NCI-H1930 (cell line): ENCODE measurements around the gene PDE6A.

ENCODE experiments used
- DNase-seq, 2 experiments: peaks; one replicate each; lab custom pipeline; 2025; lab: John Stamatoyannopoulos, UW

Gene PDE6A

DNA sequence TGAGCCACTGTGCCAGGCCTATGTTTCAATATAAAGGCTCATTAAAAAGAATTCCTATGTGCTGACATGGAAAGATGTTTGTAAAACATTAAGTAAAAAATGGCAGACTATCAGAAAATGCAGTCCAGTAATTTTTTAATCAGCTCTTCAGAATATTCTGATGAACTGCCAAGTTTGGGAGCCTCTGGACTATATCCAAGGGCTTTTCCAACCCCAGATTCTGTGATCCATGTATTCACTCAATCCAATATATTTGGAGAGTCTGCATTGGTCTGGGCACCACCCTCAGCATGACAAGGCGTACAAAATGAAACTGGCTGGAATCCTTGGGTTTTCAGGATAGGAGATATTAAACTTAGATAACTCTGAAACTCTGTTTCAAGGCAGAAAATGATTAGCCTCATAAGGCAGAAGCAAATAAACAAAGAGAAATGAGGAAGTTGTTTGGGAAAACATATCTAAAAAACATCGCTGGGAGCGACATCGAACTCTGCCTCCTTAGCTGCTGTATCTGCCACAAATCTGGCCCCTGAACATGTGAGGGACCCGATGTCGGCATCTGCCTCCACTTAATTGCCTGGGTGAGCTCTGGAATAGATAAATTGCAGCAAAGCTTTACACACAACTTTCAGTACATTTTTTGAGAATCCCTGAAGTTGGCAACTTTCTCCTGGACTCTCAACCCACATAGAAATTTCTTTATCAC, 14.4 kb downstream of the PDE6A start:
- DNase-seq, result no peak

DNA sequence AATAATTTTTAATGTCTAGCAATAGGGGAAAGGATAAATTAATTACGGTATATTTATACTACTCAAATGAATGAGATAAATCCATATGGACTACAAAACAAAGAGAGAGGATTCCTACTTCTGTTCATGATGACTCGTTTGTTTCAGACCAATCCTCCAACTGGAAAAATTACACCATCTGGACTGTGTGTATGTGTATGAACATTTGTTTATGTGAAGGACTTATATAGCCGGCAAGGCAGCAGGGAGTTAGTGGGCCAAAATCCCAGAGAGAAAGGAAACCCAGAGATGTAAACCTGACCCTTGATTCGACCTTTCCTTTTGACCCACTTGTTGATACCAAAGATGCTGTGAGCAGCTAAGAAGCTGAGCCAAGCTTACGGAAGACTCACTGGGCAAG, 20.1 kb downstream of the PDE6A start:
- DNase-seq, result no peak

DNA sequence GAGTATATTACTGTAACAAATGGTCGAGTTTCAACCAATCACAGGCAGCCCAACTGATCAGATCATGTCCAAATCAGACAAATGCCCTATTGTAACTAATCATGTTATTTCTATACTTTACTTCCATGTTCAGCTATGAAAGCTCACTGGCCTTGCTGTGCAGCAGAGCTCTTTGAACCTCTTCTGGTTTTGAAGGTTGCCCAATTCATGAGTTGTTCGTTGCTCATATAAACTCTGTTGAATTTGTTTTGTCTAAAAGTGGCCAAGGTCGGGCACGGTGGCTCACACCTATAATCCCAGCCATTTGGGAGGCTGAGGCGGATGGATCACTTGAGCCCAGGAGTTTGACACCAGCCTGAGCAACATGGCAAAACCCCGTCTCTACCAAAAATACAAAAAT, 21.6 kb downstream of the PDE6A start:
- DNase-seq, result no peak

DNA sequence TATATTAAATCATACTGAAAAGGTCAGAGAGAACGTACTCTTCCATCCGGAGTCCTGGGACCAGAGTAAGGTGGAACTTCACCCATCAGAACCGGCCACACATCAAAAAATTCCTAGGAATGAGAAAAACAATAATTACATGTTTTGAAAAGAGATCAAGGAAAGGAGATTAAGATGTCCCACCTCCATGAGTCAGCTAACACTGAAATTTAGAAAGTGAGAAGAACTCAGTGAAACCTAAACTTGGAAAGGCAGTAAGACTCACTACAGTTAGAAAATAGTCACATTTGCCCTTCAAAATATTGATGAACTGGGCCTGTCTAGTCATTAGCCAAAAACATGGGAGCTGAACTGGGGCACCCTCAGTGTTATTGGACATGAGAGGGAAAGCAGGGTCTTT, 23.0 kb downstream of the PDE6A start:
- no peak for DNase-seq

DNA sequence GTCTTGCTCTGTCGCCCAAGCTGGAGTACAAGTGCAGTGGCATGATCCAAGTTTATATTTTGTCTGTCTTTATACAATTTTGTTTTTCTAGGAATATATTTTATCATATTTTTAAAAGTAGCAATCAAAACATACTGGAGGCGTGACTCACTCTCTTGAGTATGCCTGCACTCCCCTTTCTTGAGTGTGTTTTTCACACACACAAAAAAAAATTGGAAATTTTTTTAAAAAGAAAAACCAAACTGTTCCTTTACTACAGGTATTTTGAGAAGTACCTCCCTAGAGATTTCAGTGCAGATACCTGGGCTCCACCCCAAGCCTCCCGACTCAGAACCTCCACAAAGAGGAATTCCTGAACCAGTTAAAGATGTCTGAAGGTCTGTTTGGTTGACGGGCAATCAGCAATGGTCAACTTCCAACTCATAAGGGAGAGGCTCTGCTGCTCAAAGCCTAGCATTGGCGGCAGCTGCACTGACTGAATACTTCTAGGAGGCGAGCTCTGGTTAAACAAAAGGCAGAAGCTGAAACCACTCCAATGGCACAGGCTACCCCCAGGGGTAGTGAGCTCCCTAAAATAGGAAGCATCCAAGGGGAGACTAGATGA, 27.4 kb downstream of the PDE6A start:
- no peak for DNase-seq

DNA sequence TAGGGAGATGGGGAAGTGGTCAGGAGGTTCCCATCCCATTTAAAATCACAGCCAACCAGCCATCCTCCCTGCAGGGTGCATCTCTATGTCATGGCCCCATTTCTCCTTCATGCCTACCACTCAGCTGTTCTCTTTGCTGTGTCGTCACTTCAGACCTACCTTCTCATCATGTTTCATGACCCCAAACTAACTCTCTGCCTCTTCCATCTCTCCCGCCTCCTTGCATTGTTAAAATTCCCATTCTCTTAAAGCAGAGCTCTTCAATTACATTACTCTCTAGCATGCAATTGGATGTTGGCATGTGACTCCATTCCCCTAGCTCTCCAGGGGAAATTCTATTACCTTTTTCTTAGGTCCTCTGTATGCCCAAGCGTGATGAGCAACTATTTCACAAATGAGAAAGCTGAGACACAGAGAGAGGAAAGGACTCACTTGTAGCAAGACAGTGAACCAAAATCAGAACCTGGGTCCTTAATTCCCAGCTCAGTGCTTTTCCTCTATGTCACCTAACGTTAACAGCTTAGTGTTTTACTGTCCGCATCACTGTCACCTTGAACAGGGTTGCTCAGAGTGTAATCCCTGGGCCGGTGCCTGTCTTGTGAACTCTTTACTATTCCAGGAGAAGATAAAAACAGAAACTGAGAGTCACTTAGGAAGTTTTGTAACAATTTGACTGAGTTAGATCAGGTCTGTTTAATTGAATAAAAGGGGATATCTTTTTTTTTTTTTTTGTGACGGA, 28.1 kb downstream of the PDE6A start:
- no peak for DNase-seq

DNA sequence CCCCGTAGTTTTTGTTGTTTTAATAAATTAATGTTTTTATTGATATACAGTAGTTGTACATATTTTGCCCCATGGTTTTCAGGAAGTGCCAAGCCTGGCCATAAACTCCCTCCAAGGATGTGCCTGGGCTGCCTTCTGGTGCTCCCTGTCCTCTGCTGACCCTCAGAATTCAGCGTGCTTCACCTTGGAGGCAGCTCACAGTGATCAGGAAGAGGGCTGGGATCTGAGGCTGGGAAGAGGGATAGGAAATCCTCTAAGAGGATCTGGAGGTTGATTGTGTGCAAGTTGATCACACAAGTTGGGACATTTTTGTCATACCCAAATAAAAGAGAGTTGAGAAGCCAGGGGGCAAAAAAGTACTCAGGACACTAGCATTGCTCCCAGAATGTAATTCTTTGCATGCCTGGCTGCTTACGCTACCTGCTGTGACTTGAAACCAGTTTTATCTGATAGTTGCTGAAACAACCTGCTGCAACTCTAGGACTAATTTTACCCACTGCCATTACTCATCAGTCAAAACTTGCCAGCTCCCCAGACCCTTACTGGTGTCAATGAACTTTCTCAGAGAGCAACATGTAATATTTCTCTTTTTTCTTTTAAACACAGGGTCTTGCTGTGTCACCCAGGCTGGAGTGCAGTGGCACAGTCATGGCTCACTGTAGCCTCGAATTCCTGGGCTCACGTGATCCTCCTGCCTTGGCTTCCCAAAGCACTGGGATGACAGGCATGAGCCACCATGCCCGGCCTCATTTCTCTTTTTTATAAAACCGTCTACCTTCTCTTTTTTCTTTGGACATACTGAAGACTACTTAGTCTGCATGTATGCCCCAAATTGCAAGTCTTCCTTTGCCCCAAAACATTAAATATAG, 29.0 kb downstream of the PDE6A start:
- no peak for DNase-seq

DNA sequence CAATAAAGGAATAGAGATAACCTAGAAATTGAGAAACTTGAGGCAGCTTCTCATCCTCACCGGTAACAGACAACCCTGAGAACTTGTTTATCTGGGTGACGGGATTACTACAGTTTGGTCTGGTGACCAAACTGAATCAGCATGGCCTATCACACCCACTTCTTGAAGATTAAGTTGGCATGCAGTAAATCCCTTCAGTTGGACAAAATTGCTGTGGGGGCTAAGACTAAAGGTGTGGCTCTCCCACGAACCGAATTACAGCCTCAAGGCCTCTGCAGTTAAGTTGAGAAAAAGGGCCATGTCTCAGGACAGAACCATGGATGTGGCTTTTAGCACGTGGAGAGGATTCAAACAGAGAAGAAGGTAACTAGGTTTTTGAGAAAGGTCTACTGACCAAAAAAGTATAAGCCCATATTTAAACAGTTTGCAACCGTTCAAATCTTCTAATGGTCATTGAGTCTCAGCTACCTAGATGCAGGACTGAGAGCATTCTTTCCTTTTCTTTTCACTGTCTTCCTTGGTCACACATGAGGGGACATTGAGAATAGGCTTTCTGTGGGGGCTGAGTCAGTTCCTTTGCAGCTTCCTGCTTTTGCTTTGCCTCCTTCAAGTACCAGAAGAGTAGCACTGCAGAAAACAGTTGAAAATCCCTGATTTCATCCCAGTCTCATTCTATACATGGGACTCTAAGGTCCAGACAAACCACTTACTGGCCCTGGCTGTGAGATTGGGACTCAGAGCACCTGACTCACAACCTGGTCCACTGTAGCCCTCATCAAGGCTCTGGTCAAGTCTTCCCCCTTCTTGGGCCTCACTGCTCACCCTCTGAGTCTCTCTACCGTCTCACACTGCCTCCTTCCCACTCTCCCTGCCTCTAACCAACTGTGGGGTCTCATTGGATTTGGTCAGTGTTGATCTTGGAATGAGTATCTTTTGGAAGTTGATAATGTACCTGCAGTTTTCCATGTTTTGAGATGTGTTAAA, 30.9 kb downstream of the PDE6A start:
- DNase-seq, result no peak

DNA sequence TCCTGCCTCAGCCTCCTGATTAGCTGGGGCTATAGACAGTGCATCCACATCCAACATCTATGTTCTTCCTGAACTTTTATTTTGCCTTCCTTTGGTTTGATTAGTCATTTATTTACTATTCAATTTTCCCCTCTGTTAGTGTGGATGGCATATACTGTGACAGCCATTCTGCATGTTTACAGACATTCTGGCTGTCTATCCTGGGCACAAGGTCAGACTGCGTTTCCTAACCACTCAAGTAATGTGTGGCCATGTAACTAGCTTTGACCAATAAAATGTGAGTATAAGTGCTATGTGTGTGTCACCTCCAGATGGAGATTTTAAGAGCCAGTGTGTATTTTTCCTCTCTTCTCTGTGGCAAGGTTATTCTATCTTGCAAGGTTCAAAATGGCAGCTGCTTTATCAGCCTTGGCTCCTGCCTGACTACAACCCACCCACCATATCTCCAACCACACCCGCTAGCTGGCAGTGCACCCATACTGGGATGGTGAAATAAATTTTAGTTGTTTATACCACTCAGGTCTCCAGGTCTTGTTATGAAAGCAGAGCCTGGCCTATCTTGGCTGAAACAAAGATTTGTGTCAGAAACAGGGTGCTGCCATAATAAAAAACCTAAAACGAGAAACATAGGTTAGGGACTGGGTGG, 32.2 kb downstream of the PDE6A start:
- no peak for DNase-seq

DNA sequence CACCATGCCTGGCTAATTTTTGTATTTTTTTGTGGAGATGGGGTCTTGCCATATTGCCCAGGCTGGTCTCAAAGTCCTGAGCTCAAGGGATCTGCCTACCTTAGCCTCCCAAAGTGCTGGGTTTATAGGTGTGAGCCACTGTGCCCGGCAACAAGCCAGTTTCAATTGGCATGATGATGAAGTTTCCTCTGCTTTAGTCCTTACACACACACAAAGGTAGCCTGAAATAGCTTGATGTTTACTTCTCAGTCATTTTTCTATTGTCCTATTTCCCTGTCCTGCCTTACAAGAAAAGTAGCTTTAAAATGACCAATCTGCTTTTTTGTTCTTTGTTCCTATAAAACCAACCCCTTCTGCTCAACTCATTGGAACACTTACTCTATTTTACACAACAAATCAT, 33.6 kb downstream of the PDE6A start:
- DNase-seq, result no peak

DNA sequence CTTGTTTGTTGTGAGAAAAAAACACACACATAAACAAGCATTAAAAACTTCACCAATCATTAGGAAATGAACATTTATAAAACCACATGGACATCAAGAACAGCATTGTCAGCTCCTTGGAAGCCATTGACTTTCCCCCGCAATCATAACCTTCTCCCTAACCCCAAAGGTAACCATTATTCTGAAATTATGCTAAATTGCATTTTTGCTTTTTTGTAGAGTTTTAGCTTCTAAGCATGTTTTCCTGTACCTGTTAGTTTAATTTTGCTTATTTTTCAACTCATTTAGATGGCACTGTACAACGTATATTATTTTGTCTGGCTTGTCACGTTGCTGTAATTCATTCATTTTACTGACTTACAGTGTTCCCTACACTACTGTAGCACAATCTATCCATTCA, 36.8 kb downstream of the PDE6A start:
- DNase-seq, result no peak

DNA sequence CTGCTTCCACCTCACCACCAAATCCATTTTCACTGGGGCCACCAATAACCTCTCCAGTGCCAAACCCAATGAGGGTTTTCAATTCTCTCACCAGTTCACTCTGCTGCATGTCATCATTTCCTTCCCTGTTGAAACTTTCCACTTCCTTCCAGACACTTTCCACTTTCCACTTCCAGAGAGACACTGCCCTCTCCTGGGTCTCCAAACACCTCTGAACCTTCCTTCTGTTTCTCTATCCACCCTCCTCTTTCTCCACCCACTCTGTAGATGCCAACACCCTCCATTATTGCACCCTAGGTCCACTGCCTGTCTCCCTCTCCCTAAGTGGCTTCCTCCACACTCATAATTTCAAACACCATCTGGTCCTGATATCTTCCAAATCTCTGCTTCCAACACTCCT, 39.6 kb downstream of the PDE6A start:
- no peak for DNase-seq

DNA sequence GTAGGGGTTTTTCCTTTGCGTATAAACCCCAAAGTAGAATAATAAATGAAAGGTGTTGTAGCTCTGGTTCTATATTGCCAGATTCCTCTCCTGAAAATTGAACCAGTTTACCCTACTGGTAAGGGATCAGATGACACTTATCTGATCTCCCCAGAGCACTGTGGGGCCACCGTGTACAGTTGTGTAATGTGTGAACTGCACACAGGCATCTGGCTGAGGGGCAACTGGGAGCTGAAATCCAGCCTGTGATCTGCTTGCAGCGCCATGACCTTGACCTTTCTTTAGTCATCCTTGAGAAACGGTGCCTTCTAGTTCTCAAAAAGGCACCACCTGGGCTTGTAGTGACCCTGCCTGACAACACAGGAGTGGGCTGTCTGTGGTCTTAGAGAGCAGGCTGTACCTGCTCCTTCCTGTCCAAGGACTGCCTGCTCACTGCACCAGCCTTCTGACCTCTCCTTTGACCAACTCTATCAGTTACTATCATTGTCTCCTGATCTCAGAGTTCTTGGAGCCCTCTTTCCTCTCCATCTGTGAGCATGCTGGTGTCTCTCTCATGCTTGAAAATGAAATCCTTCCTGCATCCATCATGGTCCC, 40.2 kb downstream of the PDE6A start:
- DNase-seq, result no peak

DNA sequence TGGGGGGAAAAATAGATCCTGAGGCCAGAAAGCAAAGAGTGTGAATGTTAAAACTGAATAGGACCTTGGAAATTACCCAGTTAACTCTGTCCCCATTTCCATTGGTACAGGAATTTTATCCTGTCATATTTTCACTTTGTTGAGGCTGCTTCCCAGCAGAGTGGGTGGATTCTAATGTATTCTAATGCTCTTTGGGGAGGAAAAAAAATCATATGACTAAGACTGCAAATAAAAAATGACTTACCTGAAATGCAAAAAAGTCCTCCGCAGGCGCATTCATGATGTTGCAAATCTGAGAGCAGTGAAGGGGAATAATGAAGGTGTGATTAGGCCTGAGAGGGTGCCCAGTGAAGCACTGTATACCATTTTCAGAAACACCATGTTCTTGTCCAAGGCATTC, 41.2 kb downstream of the PDE6A start:
- DNase-seq, result no peak

DNA sequence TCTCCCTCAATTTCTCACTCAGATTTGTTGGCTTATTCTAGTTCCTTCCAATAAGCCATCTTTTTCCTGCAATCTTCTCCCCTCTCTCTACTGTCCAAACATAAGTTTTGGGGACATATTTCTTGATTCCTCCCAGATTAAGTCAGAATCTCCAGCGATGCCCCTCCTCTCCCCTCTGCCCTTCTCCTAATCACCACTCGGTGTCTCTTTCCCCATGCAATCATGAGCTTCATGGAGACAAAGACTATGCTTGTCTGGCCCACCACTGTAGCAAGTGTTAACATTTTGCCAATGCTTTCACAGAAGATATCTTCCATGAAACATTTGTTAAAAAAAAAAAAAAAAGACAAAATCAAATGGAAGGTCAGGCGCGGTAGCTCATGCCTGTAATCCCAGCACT, 42.4 kb downstream of the PDE6A start:
- DNase-seq, result no peak

DNA sequence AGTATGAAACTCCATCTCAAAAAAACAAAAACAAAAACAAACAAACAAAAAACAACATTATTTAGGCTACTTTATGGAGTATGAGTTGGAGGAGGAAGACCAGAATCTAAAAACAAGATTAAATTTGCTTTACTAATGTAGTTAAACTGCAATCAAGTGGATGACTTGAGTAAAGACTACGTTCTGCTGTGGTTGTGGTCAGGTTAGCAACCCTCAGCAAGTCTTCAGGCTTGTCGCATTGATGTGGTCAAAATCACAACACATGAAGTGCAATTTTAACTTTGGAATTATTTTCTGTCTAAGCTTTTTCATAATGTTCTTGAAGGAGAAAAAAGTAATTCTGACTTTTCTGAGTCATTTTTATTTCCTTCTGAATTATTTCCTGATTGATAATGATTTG, 43.1 kb downstream of the PDE6A start:
- no peak for DNase-seq

DNA sequence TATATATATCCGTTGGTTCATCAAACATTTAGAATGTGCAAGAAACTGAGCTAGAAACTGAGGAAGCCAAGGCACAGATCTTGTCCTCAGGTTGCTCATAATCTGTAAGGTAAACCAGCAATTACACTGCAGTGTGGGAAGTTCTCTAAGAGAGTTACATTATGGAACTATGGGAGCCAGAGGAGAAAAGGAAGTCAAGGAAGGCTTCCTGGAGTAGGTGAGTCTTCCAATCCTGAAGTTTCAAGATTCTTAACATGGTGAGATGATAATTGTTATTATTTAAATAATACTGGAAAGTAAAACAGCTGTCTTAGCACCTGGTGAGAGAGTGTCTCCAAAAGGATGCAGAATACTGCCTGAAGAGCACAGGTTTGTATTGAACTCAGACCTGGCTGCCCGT, 44.2 kb downstream of the PDE6A start:
- no peak for DNase-seq

DNA sequence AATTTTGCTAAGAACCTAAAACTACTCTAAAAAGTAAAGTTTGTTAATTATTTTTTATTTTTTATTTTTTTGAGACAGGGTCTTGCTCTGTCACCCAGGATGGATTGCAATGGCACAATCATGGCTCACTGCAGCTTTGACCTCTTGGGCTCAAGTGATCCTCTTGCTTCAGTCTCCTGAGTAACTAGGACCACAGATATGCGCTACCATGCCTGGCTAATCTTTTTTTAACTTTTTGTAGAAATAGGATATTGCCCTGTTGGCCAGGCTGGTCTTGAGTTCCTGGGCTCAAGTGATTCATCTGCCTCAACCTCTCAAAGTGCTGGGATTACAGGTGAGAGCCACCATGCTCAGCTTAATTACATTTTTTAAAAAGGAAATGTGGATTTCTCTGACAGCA, 45.8 kb downstream of the PDE6A start:
- DNase-seq, result no peak

DNA sequence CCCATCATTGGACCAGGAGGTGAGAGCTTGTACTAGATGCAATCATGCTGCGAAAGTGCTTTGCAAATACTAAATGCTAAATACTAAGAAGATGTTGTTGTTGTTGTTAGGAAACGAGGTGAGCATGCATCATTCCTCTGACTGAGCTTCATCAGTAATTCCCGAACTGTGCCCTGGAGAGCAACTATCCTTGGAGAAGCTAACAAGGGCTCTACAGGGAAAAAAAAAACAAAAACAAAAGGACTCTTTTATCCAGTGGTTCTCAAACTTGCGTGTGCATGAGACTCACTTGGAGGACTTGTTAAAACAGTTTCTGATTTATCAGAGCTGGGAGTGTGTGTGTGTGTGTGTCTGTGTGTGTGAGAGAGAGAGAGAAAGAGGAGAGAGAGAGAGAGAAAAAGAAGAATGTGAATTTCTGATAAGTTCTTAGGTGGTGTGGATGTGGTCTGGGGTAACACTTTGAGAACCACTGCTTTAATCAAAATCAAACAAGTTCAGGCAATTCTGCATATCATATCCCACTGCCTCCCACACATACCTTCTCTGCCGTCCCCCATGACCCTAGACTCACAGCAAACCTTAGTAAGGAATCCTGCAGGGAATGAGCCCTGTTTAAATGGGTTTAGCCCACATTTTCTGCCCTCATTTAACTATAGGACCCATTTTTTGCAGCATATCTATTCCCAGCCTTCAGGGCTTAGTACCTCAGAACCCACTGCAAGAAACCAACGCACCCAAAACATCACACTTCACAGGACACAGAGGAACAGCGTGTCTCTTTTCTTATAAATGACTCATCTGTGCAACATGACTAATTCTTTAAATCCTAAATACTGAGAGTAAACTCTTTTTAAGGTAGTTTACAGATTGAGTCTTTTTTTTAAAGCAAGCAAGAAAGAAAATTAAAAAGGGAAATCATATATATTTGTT, 48.9 kb downstream of the PDE6A start:
- no peak for DNase-seq
